Parathyroid adenoma (tissue), 2 donors: Measurements from ENCODE around the gene MFN1.

Experiments
- H2AFZ ChIP-seq: fragments of 300-600 bp; sonication (generic); one replicate; pipeline ENCODE4 v1.7.0; 2017; ENCODE audit warnings: antibody characterized with exemption, mild to moderate bottlenecking
- H3K27ac ChIP-seq: fragments of 300-600 bp; sonication (generic); one replicate; pipeline ENCODE4 v1.7.0; 2017
- H3K27me3 ChIP-seq: fragments of 300-600 bp; sonication (generic); one replicate; pipeline ENCODE4 v1.7.0; 2017; ENCODE audit warnings: low read length; ENCODE audit not compliant: control insufficient read depth, insufficient read depth
- H3K36me3 ChIP-seq: fragments of 300-600 bp; sonication (generic); one replicate; pipeline ENCODE4 v1.7.0; 2017; ENCODE audit warnings: low read length; ENCODE audit not compliant: control insufficient read depth, insufficient read depth
- H3K4me1 ChIP-seq: fragments of 300-600 bp; sonication (generic); one replicate; pipeline ENCODE4 v1.7.0; 2017; ENCODE audit warnings: control low read depth
- H3K4me2 ChIP-seq: fragments of 300-600 bp; sonication (generic); one replicate; pipeline ENCODE4 v1.7.0; 2017; ENCODE audit warnings: low read length
- H3K4me3 ChIP-seq: fragments of 300-600 bp; sonication (generic); one replicate; pipeline ENCODE4 v1.7.0; 2017; ENCODE audit warnings: low read depth, low read length
- H3K79me2 ChIP-seq: fragments of 300-600 bp; sonication (generic); one replicate; pipeline ENCODE4 v1.7.0; 2017; ENCODE audit warnings: control low read depth
- H3K9ac ChIP-seq: fragments of 300-600 bp; sonication (generic); one replicate; pipeline ENCODE4 v1.7.0; 2017; ENCODE audit warnings: mild to moderate bottlenecking
- H3K9me3 ChIP-seq: fragments of 300-600 bp; sonication (generic); one replicate; pipeline ENCODE4 v1.7.0; 2017; ENCODE audit warnings: low read length; ENCODE audit not compliant: control insufficient read depth
- CTCF ChIP-seq: fragments of 300-600 bp; sonication (generic); IDR thresholded peaks from one replicate; pipeline ENCODE4 v1.7.0; 2017; ENCODE audit warnings: antibody characterized with exemption, mild to moderate bottlenecking
- donor health status: primary hyperparathyroidism.

MFN1 gene

GRCh38 chr3:179369621-179370020 lies 22.1 kb downstream of the MFN1 start:
- TF ChIP-seq CTCF: no peak
- Histone ChIP-seq H3K27ac (no peak overlapping the region), H3K36me3 (no peaks in the 10 kb centered on the region)

GRCh38 chr3:179373938-179374337 lies 26.4 kb downstream of the MFN1 start:
- TF ChIP-seq CTCF: no peak
- no peaks in the 10 kb centered on the region for H3K4me1 ChIP-seq
- no peak overlapping the region for H3K4me2 ChIP-seq
- H3K9me3 ChIP-seq: no peaks in the 10 kb centered on the region
- no peaks in the 10 kb centered on the region for H3K27me3 ChIP-seq
- H3K79me2 ChIP-seq: no peaks in the 10 kb centered on the region
- H2AFZ ChIP-seq: no peak overlapping the region
- H3K4me3 ChIP-seq: no peak overlapping the region
- H3K27ac ChIP-seq: no peak overlapping the region
- no peak overlapping the region for H3K9ac ChIP-seq
- no peaks in the 10 kb centered on the region for H3K36me3 ChIP-seq

More at GRCh38 chr3:179369621-179370020, 22.1 kb downstream of the MFN1 start:
- H2AFZ ChIP-seq: no peak overlapping the region
- no peak overlapping the region for H3K9ac ChIP-seq
- no peaks in the 10 kb centered on the region for H3K4me1 ChIP-seq
- no peak overlapping the region for H3K4me3 ChIP-seq
- H3K9me3 ChIP-seq: no peaks in the 10 kb centered on the region
- H3K27me3 ChIP-seq: no peaks in the 10 kb centered on the region
- H3K79me2 ChIP-seq: no peaks in the 10 kb centered on the region
- H3K4me2 ChIP-seq: no peak overlapping the region

- no peaks in the 10 kb centered on the region for H3K36me3 ChIP-seq
Observed at GRCh38 chr3:179375091-179375999, 27.8 kb downstream of the MFN1 start.

GRCh38 chr3:179376474-179376873 lies 29.0 kb downstream of the MFN1 start:
- H3K27me3 ChIP-seq: no peaks in the 10 kb centered on the region
- H3K36me3 ChIP-seq: no peaks in the 10 kb centered on the region
- H3K4me2 ChIP-seq: no peak overlapping the region
- H3K4me3 ChIP-seq: no peak overlapping the region
- no peaks in the 10 kb centered on the region for H3K79me2 ChIP-seq
- H3K9ac ChIP-seq: no peak overlapping the region
- no peak overlapping the region for H3K27ac ChIP-seq
- no peaks in the 10 kb centered on the region for H3K4me1 ChIP-seq
- no peak for TF ChIP-seq CTCF
- H3K9me3 ChIP-seq: no peaks in the 10 kb centered on the region
- no peak overlapping the region for H2AFZ ChIP-seq

More at GRCh38 chr3:179375091-179375999, 27.8 kb downstream of the MFN1 start:
- Histone ChIP-seq H3K27ac (no peak overlapping the region), H3K27me3 (no peaks in the 10 kb centered on the region), H3K4me1 (no peaks in the 10 kb centered on the region), H2AFZ (no peak overlapping the region), H3K9me3 (no peaks in the 10 kb centered on the region), H3K79me2 (no peaks in the 10 kb centered on the region), H3K9ac (no peak overlapping the region), H3K4me3 (no peak overlapping the region), H3K4me2 (no peak overlapping the region)
- no peak for TF ChIP-seq CTCF

- TF ChIP-seq CTCF: no peak
- no peaks in the 10 kb centered on the region for H3K79me2 ChIP-seq
- no peak overlapping the region for H3K4me3 ChIP-seq
- H3K9me3 ChIP-seq: no peaks in the 10 kb centered on the region
- no peak overlapping the region for H3K9ac ChIP-seq
- H3K4me2 ChIP-seq: no peak overlapping the region
- H3K36me3 ChIP-seq: no peaks in the 10 kb centered on the region
- no peaks in the 10 kb centered on the region for H3K27me3 ChIP-seq
- no peak overlapping the region for H3K27ac ChIP-seq
- no peak overlapping the region for H2AFZ ChIP-seq
- no peaks in the 10 kb centered on the region for H3K4me1 ChIP-seq
Observed at GRCh38 chr3:179391906-179392305, 44.4 kb downstream of the MFN1 start.
